ENCODE data around the gene LAMP1. TPM values are rescaled to one million over a fixed set of nuclear protein-coding genes. Genes with fewer than 3 reads are reported as not detected.

Gene LAMP1
- total RNA-seq, 2 experiments from 2014 or later: 12.2 to 24.6 TPM

DNA sequence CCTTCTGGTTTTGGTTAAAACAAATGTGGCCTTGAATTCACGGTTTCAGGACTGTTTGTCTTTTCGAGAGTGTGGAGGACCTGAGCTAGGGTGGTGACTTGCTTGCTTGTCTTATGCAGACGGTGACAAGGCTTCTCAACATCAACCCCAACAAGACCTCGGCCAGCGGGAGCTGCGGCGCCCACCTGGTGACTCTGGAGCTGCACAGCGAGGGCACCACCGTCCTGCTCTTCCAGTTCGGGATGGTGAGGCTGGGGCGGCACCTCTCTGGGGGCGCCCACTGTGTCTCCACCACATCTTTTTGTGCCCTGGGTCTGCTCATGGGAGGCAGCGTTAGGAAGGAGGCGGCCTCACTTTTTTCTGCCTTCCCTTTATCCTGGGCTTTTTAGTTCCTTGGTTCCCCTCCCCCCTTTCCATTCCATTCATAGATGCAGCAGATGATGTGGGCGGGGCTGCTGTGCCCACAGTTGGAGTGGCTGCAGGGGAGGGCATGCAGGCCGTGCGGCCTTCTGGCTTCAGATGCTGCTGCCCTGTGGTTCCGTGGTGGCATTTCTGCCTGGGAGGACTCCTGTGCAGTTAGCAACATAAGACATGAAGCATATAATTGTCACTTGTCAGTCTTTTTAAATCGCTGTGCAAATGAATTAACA lies 23.3 kb downstream of the LAMP1 start:
- no peak overlapping the region for H2AFZ ChIP-seq (ENCODE audit: low read length)
- DNase-seq (ENCODE audit: low spot score): no peak
- POLR2A ChIA-PET: no interaction called here
- intact Hi-C loops (cut with micrococcal nuclease; ENCODE audit: unreplicated experiment): no loop called here
- BruUV-seq (replicated peaks): no TSS peak
- no peaks in the 10 kb centered on the region for H3K79me2 ChIP-seq (ENCODE audit: insufficient read depth, low read depth, low read length)
- H3K9me2 ChIP-seq (ENCODE audit: insufficient read depth, low read length): no peaks in the 10 kb centered on the region
- peaks cover 13% of the 10 kb centered on the region for H3K36me3 ChIP-seq (ENCODE audit: insufficient read depth, low read length)
- H3K27ac ChIP-seq (ENCODE audit: low read depth, low read length, poor library complexity, severe bottlenecking): no peak overlapping the region
- H3K4me1 ChIP-seq (ENCODE audit: insufficient read depth, low read length, poor library complexity, severe bottlenecking): no peaks in the 10 kb centered on the region
- H3K4me2 ChIP-seq (ENCODE audit: low read length): no peak overlapping the region
- H3K4me3 ChIP-seq (ENCODE audit: low read depth, low read length, poor library complexity, severe bottlenecking): no peak overlapping the region
- no peaks in the 10 kb centered on the region for H4K20me1 ChIP-seq (ENCODE audit: insufficient read depth, low read length)
- CTCF ChIA-PET (ENCODE audit: unreplicated experiment): no interaction called here
- H3K9me3 ChIP-seq (ENCODE audit: low read length): no peaks in the 10 kb centered on the region
- no peak for TF ChIP-seq EZH2phosphoT487 (IDR thresholded peaks at IDR 0.05; ENCODE audit: borderline replicate concordance, low read depth, low read length)
- TF ChIP-seq, protein P1, sequence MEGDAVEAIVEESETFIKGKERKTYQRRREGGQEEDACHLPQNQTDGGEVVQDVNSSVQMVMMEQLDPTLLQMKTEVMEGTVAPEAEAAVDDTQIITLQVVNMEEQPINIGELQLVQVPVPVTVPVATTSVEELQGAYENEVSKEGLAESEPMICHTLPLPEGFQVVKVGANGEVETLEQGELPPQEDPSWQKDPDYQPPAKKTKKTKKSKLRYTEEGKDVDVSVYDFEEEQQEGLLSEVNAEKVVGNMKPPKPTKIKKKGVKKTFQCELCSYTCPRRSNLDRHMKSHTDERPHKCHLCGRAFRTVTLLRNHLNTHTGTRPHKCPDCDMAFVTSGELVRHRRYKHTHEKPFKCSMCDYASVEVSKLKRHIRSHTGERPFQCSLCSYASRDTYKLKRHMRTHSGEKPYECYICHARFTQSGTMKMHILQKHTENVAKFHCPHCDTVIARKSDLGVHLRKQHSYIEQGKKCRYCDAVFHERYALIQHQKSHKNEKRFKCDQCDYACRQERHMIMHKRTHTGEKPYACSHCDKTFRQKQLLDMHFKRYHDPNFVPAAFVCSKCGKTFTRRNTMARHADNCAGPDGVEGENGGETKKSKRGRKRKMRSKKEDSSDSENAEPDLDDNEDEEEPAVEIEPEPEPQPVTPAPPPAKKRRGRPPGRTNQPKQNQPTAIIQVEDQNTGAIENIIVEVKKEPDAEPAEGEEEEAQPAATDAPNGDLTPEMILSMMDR (conservative IDR thresholded peaks at IDR 0.05; ENCODE audit: low read length): no peak

DNA sequence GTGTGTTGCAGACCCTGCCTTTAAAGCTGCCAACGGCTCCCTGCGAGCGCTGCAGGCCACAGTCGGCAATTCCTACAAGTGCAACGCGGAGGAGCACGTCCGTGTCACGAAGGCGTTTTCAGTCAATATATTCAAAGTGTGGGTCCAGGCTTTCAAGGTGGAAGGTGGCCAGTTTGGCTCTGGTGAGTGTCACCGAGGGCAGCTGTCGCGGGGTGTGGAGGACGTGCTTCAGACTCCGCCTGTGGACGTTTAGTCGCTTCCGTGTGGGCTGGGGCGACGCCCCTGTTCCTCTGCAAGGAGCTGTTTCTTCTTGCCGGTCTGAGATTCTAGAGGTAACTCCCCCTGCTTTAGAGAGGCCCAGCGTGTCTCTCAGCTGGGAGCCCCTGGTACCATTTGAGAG lies 24.5 kb downstream of the LAMP1 start:
- POLR2A ChIA-PET: no interaction called here
- H3K4me2 ChIP-seq (ENCODE audit: low read length): no peak overlapping the region
- H3K36me3 ChIP-seq (ENCODE audit: insufficient read depth, low read length): peaks cover 13% of the 10 kb centered on the region
- no peak for TF ChIP-seq EZH2phosphoT487 (IDR thresholded peaks at IDR 0.05; ENCODE audit: borderline replicate concordance, low read depth, low read length)
- TF ChIP-seq, protein P1 (conservative IDR thresholded peaks at IDR 0.05; ENCODE audit: low read length): no peak
- no peaks in the 10 kb centered on the region for H3K4me1 ChIP-seq (ENCODE audit: insufficient read depth, low read length, poor library complexity, severe bottlenecking)
- CTCF ChIA-PET (ENCODE audit: unreplicated experiment): no interaction called here
- no peaks in the 10 kb centered on the region for H4K20me1 ChIP-seq (ENCODE audit: insufficient read depth, low read length)
- no peak overlapping the region for H3K4me3 ChIP-seq (ENCODE audit: low read depth, low read length, poor library complexity, severe bottlenecking)
- no peaks in the 10 kb centered on the region for H3K79me2 ChIP-seq (ENCODE audit: insufficient read depth, low read depth, low read length)
- BruUV-seq (replicated peaks): no TSS peak
- DNase-seq (ENCODE audit: low spot score): no peak
- no peak overlapping the region for H2AFZ ChIP-seq (ENCODE audit: low read length)
- no peak overlapping the region for H3K27ac ChIP-seq (ENCODE audit: low read depth, low read length, poor library complexity, severe bottlenecking)
- H3K9me3 ChIP-seq (ENCODE audit: low read length): no peaks in the 10 kb centered on the region
- H3K9me2 ChIP-seq (ENCODE audit: insufficient read depth, low read length): no peaks in the 10 kb centered on the region
- intact Hi-C loops (cut with micrococcal nuclease; ENCODE audit: unreplicated experiment): no loop called here

DNA sequence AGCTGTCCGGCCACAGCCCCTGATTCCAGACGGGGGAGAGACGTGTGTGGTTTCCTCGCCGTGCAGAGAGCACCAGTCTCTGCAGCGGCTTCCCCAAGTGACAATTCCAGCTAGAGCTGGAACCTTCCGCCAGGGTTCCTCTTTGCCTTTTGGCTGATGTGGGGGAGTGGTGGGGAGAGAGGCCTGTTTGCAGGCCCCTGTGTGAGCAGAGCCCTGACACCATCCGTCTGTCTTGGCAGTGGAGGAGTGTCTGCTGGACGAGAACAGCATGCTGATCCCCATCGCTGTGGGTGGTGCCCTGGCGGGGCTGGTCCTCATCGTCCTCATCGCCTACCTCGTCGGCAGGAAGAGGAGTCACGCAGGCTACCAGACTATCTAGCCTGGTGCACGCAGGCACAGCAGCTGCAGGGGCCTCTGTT lies 25.0 kb downstream of the LAMP1 start:
- Histone ChIP-seq H3K9me3 (ENCODE audit: low read length) (no peaks in the 10 kb centered on the region), H2AFZ (ENCODE audit: low read length) (no peak overlapping the region), H3K79me2 (ENCODE audit: insufficient read depth, low read depth, low read length) (no peaks in the 10 kb centered on the region), H3K4me1 (ENCODE audit: insufficient read depth, low read length, poor library complexity, severe bottlenecking) (no peaks in the 10 kb centered on the region), H3K27ac (ENCODE audit: low read depth, low read length, poor library complexity, severe bottlenecking) (no peak overlapping the region), H4K20me1 (ENCODE audit: insufficient read depth, low read length) (no peaks in the 10 kb centered on the region), H3K9me2 (ENCODE audit: insufficient read depth, low read length) (no peaks in the 10 kb centered on the region), H3K36me3 (ENCODE audit: insufficient read depth, low read length) (peaks cover 13% of the 10 kb centered on the region), H3K4me3 (ENCODE audit: low read depth, low read length, poor library complexity, severe bottlenecking) (no peak overlapping the region), H3K4me2 (ENCODE audit: low read length) (no peak overlapping the region)
- DNase-seq (ENCODE audit: low spot score): no peak
- intact Hi-C loops (cut with micrococcal nuclease; ENCODE audit: unreplicated experiment): no loop called here
- ChIA-PET POLR2A (no interaction called here), CTCF (ENCODE audit: unreplicated experiment) (no interaction called here)
- no peak for TF ChIP-seq EZH2phosphoT487 (IDR thresholded peaks at IDR 0.05; ENCODE audit: borderline replicate concordance, low read depth, low read length)
- TF ChIP-seq, protein P1 (conservative IDR thresholded peaks at IDR 0.05; ENCODE audit: low read length): no peak
- no TSS peak for BruUV-seq (replicated peaks)

All from OCI-LY7 (cell line).